K562 (cell line): Measurements from ENCODE around the gene SIRT3. TPM values are rescaled to one million over a fixed set of nuclear protein-coding genes. Genes with fewer than 3 reads are reported as not detected.

Experiments used
- ATF2 ChIP-seq: sonication (generic); formaldehyde crosslinking; IDR thresholded peaks from 2 replicates; pipeline ENCODE4 v1.8.1; 2022; ENCODE audit warnings: missing genetic modification reagents
- CGGBP1 ChIP-seq: fragments of 250-450 bp; sonication (Bioruptor Pico); IDR thresholded peaks from 2 replicates; pipeline ENCODE4 v1.9.0; 2021; ENCODE audit warnings: mild to moderate bottlenecking
- NFXL1 ChIP-seq: fragments of 450-650 bp; formaldehyde crosslinking; IDR thresholded peaks from 2 replicates; pipeline ENCODE4 v1.4.0; 2021; ENCODE audit warnings: mild to moderate bottlenecking
- PTTG1 ChIP-seq: fragments of 450-650 bp; IDR thresholded peaks from 2 replicates; pipeline ENCODE4 v1.6.1; 2016; ENCODE audit warnings: low read depth, mild to moderate bottlenecking, missing genetic modification characterization, missing compliant biosample characterization
- REST ChIP-seq, 2 experiments: fragments of 450-650 bp; formaldehyde crosslinking in 1 of 2; IDR thresholded peaks; 2 replicates each; pipeline versions ENCODE4 v1.4.0 to v1.6.1; 2014 to 2020; ENCODE audit warnings: mild to moderate bottlenecking in 2 of 2, borderline replicate concordance in 1 of 2, low read depth in 1 of 2
- TCF7 ChIP-seq: sonication (generic); IDR thresholded peaks from 2 replicates; pipeline ENCODE4 v1.6.1; 2016; ENCODE audit warnings: antibody characterized with exemption, borderline replicate concordance
- THRA ChIP-seq: fragments of 450-650 bp; IDR thresholded peaks from 2 replicates; pipeline ENCODE4 v1.6.1; 2017; ENCODE audit warnings: mild to moderate bottlenecking, moderate library complexity
- TRIM28 ChIP-seq: fragments of 450-650 bp; IDR thresholded peaks from 2 replicates; pipeline ENCODE4 v1.6.1; 2017
- UBTF ChIP-seq, 2 experiments: IDR thresholded peaks; 2 replicates each; pipeline ENCODE4 v1.6.1; 2012; ENCODE audit warnings: improper control_type of control experiment in 2 of 2, low read depth in 2 of 2, low read length in 2 of 2, borderline replicate concordance in 1 of 2
- ZNF354B ChIP-seq: fragments of 250-450 bp; sonication (Bioruptor Pico); IDR thresholded peaks from 2 replicates; pipeline ENCODE4 v1.4.0; 2020
- ZNF445 ChIP-seq: fragments of 250-450 bp; sonication (Bioruptor Pico); IDR thresholded peaks from 2 replicates; pipeline ENCODE4 v1.4.0; 2020; ENCODE audit warnings: low read depth, mild to moderate bottlenecking, moderate library complexity
- ZNF696 ChIP-seq: fragments of 250-450 bp; sonication (Bioruptor Pico); conservative IDR thresholded peaks from 2 replicates; pipeline ENCODE4 v1.4.0; 2020; ENCODE audit warnings: mild to moderate bottlenecking, moderate library complexity
- polyA plus RNA-seq, 8 experiments: library from polyadenylated mRNA; depleted of rRNA in 4 of 8; stranded (reverse) in 5 of 8; unstranded in 3 of 8; fragments of >200 nt; fragmentation: Nextera tagmentation in 2 of 8; fragmentation: Illumina TruSeq in 1 of 8; extraction: Ambion mirVana in 2 of 8; extraction: Trizol in 1 of 8; gene quantifications; 2 replicates each; pipeline versions ENCODE4 v1.2.1 to v1.2.3, GENCODE V29; 2011 to 2014; ENCODE audit warnings: inconsistent platforms in 1 of 8, missing spikeins in 1 of 8
- total RNA-seq, 7 experiments: library from RNA; depleted of rRNA in 6 of 7; stranded (reverse); fragments of >200 nt in 6 of 7; fragmentation: Illumina TruSeq in 2 of 7; extraction: Trizol in 2 of 7; gene quantifications; 2 replicates each; pipeline versions ENCODE4 v1.2.1 to v1.2.3, GENCODE V29; 2011 to 2021; ENCODE audit warnings: low replicate concordance in 1 of 7

The SIRT3 gene
- total and polyA plus RNA-seq, 9 of the 15 experiments (the other 6 are each of a cell fraction or from before 2014, with no cell fraction given), result 1.9 to 27.5 (median 14.5) TPM

GRCh38 chr11:236774-237767, 929 bp upstream of the SIRT3 start, which contains the start of gene PSMD13 (continued):
- TF ChIP-seq REST (IDR thresholded peaks at IDR 0.05; ENCODE audit: borderline replicate concordance), result no peak
- peak; percentile 58; the same call in 1 of the 2 replicates for TF ChIP-seq REST (CRISPR knock-in tag; IDR thresholded peaks at IDR 0.05; ENCODE audit: low read depth)
- peak in 1 of 2 experiments; percentile 48; a peak in 1 of 4 replicates for TF ChIP-seq UBTF (IDR thresholded peaks at IDR 0.05; ENCODE audit: borderline replicate concordance in 1 of 2, low read depth in 2 of 2, low read length in 2 of 2)
- no peak for TF ChIP-seq THRA
- TF ChIP-seq CGGBP1 (CRISPR knock-in tag), result no peak
- TF ChIP-seq PTTG1 (tag), result no peak
- no peak for TF ChIP-seq NFXL1 (CRISPR knock-in tag)
- no peak for TF ChIP-seq TCF7
- TF ChIP-seq ZNF445, result no peak
- TF ChIP-seq ATF2 (CRISPR knock-in tag), result no peak
- TF ChIP-seq ZNF696 (CRISPR knock-in tag), result no peak
- TF ChIP-seq ZNF354B, result no peak
- TF ChIP-seq TRIM28, result no peak
